ENCODE measurements around the gene ACKR1.

Gene ACKR1

DNA sequence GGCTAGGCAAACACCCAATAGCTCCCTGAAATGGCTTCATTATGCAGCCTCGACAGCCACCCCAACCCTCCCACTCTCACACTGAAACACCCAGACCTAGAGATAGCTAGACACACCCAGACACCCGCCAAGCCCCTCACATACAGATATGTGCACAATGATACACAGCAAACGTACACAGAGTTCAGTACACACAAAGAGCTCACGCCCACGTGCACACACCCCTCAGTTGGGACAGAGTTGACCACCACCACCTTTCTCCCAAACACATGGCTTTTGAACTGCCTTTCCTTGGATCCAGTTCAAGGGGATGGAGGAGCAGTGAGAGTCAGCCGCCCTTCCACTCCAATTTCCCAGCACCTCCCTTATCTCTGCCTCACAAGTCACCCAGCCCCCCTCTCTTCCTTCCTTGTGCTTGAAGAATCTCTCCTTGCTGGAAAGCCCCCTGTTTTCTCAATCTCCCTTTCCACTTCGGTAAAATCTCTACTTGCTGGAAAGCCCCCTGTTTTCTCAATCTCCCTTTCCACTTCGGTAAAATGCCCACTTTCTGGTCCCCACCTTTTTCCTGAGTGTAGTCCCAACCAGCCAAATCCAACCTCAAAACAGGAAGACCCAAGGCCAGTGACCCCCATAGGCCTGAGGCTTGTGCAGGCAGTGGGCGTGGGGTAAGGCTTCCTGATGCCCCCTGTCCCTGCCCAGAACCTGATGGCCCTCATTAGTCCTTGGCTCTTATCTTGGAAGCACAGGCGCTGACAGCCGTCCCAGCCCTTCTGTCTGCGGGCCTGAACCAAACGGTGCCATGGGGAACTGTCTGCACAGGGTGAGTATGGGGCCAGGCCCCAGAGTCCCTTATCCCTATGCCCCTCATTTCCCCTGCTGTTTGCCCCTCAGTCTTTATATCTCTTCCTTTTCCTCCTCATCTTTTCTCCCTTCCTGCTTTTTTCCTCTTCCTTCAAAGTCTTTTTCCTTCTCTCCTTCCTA lies at the start of gene ACKR1:
Gene ACKR1, plus strand, starts transcription at position 715 of the 981 bp plus-strand sequence. Its CDS starts 85 bp downstream, at position 800.
- no peak for TF ChIP-seq ZNF274 (IDR thresholded peaks at IDR 0.05; ENCODE audit: low read depth, low read length)
- no peak within 1 kb of the TSS for H3K4me3 ChIP-seq (ENCODE audit: low read length)

DNA sequence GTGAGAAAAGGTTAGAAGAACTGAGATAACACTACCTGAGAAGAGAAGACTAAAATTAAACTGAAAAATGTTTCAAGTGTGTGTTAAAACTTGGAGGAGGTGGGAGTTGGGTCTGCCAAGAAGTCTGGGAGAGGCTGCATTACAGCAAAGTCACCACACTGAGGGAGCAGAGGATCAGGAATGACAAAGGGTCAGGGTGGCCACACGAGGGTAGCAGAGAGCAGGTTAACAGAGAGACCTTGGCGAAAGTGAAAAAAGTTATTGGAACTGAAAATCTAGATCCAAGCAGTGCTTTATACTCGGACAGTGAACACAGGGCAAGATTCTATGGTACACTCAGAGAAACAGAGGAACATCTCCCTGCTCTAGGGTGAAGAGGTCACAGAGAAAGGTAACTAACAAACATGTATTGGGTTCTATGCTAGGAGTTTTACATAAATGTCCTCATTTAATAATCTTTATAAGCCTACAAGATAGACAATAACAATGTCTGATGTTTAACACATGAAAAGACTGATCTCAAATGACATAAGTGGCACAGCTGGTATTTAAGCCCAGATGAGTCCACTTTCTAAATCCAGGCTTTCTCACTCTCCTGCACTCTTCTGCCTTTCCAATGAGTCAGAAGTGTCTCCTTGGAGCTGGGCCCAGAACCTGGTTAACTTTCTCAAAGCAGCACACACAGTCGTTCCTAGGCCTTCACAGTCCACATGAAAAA lies 43.5 kb upstream of the ACKR1 start:
- TF ChIP-seq ZNF274 (IDR thresholded peaks at IDR 0.05; ENCODE audit: low read depth, low read length) = no peak
- H3K4me3 ChIP-seq (ENCODE audit: low read length) = no peak overlapping the region

DNA sequence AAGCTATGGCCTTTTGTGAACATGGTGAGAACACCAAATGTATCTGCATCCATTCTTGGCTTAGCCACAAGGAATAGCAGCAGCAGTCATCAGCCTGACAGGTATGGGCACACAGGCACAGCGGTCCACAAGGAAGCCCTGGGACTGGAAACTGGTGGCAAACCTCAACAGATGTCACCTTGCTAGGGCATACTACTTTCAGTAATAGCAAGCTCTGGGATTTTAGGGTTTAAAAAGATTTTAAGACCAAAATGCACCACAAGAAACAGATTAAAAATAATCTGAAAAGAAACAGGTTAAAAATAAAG lies 43.0 kb upstream of the ACKR1 start:
- TF ChIP-seq ZNF274 (IDR thresholded peaks at IDR 0.05; ENCODE audit: low read depth, low read length) = no peak
- H3K4me3 ChIP-seq (ENCODE audit: low read length) = no peak overlapping the region

DNA sequence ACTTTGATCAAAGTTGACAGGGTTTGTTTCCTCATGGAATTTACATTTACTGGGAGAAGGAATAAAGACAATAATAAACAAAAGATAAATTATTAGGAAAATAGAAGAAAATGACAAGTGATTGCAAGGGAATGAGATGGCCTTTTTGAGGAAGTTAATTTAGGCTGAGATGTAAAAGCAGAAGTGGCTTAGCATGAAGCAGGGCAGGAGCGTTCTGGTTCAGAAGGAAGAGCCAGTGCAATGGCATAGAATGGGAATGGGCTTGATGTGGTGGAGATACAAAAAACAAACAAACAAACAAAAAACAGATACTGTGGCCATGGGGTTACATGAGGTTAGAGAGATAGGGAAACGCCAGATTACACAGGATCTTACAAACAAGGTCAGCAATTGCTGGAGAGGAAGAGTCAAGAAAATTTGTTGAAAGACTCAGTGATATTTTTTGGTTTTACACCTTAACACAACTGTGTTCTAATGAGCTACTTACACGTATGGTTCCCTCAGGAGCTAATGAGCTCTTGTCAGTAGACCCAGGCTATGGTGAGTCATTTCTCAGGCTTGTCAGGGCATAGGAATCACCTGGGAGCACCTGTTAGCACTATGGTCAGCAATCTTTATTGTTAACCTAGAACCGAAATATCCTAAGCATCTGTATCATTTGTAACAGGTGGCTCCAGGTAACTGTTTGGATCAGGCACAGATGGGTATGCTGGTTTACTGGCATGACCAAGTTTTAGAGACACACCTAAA lies 42.0 kb upstream of the ACKR1 start:
- H3K4me3 ChIP-seq (ENCODE audit: low read length) = no peak overlapping the region
- no peak for TF ChIP-seq ZNF274 (IDR thresholded peaks at IDR 0.05; ENCODE audit: low read depth, low read length)

DNA sequence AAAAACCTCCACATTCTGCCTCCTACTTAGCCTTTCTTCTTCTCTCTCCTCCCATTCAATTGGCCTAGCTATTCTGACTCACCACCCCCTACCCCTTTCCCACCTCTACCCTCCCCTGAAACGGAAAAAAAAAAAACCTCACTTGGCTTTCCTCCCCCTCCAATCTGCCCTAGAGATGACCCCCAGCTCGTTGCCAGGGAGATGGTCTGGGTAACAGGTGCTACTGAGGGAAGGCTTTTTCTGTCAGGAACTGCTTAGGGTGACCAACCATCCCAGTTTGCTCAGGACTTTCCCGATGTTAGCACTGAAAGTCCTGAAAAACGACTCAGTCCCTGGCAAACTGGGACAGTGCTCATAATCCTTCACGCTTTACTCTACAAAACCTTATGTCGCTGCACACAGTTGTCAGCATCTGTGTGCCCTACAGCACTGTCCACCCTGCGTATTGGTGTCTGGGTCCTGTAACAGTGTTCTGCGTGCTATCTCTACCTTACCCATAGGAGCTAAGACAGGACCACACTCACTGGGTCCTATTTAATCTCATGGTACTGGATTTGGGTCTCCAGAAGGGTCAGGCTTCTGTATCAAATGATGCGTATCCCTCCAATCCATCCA lies 41.0 kb upstream of the ACKR1 start:
- H3K4me3 ChIP-seq (ENCODE audit: low read length) = no peak overlapping the region
- no peak for TF ChIP-seq ZNF274 (IDR thresholded peaks at IDR 0.05; ENCODE audit: low read depth, low read length)

DNA sequence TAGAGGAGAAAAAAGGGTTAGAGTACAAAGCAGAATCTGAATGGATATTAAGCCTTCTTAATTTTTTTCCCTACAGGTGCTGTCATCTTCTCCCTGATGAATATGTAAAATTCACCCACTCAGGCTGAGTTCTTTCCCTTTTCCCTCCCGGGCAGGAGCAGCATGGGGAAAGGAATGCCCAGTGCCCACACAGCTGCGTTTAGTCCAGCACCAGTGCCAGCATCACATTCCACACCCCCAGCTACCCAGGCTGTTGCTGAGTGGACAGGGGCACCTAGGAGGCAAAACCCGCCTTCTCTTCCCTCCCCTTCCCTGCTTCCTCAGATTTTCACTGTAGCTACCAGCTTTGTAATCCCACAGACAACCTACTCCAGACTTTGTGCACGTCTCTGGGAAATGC lies 36.6 kb upstream of the ACKR1 start:
- no peak for TF ChIP-seq ZNF274 (IDR thresholded peaks at IDR 0.05; ENCODE audit: low read depth, low read length)
- no peak overlapping the region for H3K4me3 ChIP-seq (ENCODE audit: low read length)

- no peak for TF ChIP-seq ZNF274 (IDR thresholded peaks at IDR 0.05; ENCODE audit: low read depth, low read length)
- H3K4me3 ChIP-seq (ENCODE audit: low read length) = no peak overlapping the region
Observed at GRCh38 chr1:159170639-159171038, 34.0 kb upstream of the ACKR1 start.

DNA sequence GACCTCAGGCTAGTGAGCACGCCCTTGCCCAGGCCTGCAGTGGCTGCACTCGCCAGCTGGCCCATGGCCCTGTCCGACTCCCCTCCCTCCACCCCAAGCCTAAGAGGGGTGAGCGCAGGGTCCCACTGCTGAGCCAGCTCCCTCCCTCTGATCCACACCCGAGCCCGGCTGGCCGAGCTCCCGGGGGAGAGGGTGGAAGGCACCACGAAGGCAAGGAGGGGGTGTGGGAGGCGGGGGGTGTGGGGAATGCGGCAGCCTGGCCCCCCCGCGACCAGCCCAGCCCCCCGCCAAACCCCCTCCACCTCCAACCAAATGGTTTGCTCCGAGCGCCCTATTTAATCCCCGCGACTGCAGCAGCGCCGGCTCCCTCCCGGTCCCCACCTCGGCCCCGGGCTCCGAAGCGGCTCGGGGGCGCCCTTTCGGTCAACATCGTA lies 33.4 kb upstream of the ACKR1 start, which contains the start of gene CADM3:
Gene CADM3, plus strand, starts transcription at position 362 of the 434 bp plus-strand sequence. CDS start 151 bp downstream, outside the sequence.
- H3K4me3 ChIP-seq (ENCODE audit: low read length) = no peak within 1 kb of the TSS
- TF ChIP-seq ZNF274 (IDR thresholded peaks at IDR 0.05; ENCODE audit: low read depth, low read length) = no peak

GRCh38 chr1:159171688-159172501 lies 32.8 kb upstream of the ACKR1 start:
- no peak for TF ChIP-seq ZNF274 (IDR thresholded peaks at IDR 0.05; ENCODE audit: low read depth, low read length)
- no peak overlapping the region for H3K4me3 ChIP-seq (ENCODE audit: low read length)

- H3K4me3 ChIP-seq (ENCODE audit: low read length) = no peak overlapping the region
Observed at GRCh38 chr1:159172614-159173291, 31.9 kb upstream of the ACKR1 start.

DNA sequence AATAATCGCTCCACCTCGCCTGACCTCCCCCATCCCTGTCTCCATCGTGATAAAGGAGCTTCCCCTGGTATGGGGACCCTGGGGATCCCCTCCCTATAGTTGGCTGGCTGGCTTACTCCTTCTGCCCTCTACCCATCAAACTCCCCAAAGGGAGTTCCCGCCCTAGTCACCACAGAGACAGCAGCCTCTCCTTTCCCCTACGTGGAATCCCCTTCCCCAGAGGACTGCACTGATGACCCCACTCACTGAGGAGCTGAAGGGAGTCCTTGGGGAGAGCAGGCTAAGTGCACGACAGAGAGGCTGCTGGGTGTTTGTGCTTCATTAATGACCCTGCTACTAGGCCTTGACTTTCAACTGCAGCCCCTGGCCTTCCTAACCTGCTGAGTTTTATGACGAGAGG lies 31.4 kb upstream of the ACKR1 start:
- no peak overlapping the region for H3K4me3 ChIP-seq (ENCODE audit: low read length)
- no peak for TF ChIP-seq ZNF274 (IDR thresholded peaks at IDR 0.05; ENCODE audit: low read depth, low read length)

More at GRCh38 chr1:159172614-159173291, 31.9 kb upstream of the ACKR1 start:
- no peak for TF ChIP-seq ZNF274 (IDR thresholded peaks at IDR 0.05; ENCODE audit: low read depth, low read length)

GRCh38 chr1:159175571-159175970 lies 29.1 kb upstream of the ACKR1 start:
- no peak for TF ChIP-seq ZNF274 (IDR thresholded peaks at IDR 0.05; ENCODE audit: low read depth, low read length)
- H3K4me3 ChIP-seq (ENCODE audit: low read length) = no peak overlapping the region
